ENCODE data around the gene TMEM256.

TMEM256 gene

GRCh38 chr17:7403977-7404736 is at the start of gene TMEM256:
Gene TMEM256, minus strand, starts transcription at chr17:7404097. Its CDS starts 13 bp downstream, at chr17:7404084.
- DNase-seq = peak; percentile 89

GRCh38 chr17:7448461-7448860 is 44.6 kb upstream of the TMEM256 start:
- no peak for DNase-seq

DNA sequence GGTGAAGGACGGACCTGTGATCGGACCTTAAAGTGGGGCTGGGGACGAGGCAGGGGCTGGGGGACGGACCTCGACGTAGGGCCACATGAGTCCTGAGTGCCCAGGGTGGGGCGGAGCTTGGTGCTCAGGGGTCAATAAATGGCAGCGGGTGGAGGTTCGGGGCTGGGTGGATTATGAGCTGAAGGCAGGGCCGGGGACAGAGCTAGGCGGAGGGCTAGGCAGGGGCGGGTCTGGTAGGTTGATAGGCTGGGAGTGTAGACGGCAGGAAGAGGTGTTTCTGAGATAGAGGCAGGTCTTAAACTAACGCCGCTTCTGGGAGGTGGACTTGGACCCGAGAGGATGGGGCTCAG is 41.7 kb upstream of the TMEM256 start:
- DNase-seq = no peak

GRCh38 chr17:7444682-7445618 is 41.1 kb upstream of the TMEM256 start, which contains the start of gene CHRNB1:
Gene CHRNB1, plus strand, starts transcription at chr17:7445061. Its CDS starts 67 bp downstream, at chr17:7445128.
- no peak for DNase-seq

DNA sequence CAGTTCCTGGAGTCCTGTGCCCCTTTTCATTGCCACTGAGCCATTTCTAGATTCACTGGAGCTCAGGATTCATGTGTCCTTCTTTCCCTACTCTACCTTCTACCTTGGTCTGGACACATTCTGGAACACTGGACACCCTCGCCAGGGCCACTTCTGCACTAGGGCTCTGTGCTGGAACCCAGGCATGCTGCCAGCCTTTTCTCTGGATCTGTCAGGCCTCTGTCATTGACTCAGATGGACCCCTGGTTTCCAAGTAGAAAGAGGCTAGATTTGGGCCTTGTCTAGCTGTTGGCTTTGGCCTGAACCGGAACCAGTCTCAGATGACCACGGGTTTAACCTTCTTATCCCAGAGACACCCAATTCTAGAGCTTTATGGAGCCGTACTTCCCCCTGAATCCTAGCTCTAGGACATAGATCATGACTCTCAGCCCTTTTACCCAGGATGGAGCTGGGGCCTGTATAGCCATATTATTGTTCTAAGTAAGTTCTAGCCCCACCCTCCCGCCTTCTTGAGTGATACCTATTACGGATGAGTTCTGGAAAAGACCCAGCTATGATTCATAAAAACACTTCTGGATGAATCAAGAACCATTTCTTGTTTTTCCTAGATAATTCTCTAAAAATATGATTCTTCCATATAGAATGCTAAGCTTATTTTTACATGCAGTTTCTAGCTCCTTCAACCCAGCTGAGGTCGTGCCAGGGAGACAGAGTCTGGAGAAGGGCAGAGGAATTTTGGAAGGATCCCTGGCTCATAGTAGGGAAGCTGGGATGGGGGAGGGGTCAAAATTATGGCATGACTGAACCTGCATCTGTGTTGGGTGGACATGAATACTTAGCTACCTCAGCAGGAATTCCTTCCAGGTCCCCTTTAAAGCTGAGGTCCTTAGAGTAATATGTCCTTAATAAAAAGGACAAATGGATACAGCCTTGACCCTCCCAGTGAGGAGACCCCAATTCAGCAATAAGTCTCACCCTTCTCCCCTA is 39.9 kb upstream of the TMEM256 start:
- DNase-seq = no peak

- DNase-seq = no peak
These were observed 38.2 kb upstream of the TMEM256 start for GRCh38 chr17:7442142-7442541.

DNA sequence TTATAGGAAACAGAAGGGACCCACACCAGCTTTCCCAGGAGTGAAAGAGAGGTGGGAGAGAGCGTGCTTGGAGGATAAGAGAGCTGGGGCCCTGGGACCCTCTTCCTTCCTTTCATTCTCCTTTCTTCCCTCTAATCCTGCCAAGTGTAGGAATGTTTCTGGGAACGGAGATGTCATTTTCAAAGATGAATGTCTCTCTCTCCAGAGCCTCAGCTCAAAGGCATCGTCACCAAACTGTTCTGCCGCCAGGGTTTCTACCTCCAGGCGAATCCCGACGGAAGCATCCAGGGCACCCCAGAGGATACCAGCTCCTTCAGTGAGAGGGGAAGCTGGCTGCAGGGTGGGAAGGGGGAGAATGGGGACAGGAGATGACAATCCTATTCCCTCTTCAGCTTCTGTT is 37.4 kb upstream of the TMEM256 start:
- no peak for DNase-seq

- no peak for DNase-seq
These were observed 36.9 kb upstream of the TMEM256 start for GRCh38 chr17:7440834-7441195.

DNA sequence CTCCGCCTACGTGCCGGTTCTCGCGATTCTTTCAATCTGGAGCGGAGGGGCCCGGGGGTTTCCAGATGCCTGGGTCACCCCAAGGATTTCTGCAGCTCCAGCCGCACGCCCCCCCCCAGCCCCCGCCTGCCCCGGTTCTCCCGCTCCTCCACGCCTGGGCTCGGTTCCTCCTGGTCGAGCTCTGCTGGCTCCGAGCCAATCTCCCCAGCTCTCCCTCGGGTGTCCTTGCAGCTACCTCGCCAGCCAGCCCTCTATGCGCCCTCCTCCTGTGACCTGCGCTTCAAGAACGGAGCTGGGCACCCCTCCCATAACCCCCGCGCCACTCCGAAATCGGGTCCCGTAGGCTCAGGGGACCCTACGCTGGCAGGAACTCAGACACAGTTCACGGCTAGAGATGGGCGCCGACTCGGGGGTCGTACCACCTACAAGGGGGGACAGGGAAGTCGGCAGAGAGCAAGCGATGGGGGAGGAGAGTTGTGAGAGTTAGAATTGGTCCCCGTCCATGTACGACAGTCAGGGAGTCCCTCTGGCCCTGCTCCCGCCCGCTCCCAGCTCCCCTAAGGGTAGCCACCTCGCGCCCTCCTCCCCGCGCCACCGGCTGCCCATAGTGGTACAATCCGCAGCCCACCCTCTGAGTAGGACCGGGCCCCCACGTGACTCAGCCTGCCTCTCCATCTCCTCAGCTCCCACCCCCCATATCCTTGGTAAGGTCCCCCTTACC is 36.4 kb upstream of the TMEM256 start:
- DNase-seq = peak; percentile 45

DNA sequence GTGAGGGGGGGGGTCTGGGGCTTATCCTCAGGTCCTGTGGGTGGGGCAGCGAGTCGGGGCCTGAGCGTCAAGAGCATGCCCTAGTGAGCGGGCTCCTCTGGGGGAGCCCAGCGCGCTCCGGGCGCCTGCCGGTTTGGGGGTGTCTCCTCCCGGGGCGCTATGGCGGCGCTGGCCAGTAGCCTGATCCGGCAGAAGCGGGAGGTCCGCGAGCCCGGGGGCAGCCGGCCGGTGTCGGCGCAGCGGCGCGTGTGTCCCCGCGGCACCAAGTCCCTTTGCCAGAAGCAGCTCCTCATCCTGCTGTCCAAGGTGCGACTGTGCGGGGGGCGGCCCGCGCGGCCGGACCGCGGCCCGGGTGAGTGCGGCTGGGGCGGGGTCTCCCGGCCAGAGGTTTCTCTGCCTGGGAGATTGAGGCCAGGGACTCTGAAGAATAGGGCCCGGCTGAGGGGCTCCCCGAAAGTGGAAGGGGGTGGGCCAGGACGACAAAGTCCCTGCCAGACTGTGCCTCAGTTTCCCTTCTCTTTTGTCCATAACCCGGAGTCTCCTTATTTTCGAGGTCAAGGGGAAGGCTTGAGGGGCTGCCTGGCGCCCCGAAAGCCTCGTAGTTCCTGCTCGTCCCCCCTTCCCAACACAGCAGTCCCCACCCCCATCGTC is 35.7 kb upstream of the TMEM256 start, which contains the start of gene FGF11:
Gene FGF11 (plus strand): TSS at position 51 of the 651 bp plus-strand sequence. CDS start 109 bp downstream, at position 160.
- no peak for DNase-seq

GRCh38 chr17:7438656-7439460 is 35.0 kb upstream of the TMEM256 start:
- DNase-seq = no peak

GRCh38 chr17:7437950-7438614 is 34.2 kb upstream of the TMEM256 start:
- DNase-seq = peak; percentile 68

- no peak for DNase-seq
These were observed 33.5 kb upstream of the TMEM256 start for GRCh38 chr17:7437369-7437863.

DNA sequence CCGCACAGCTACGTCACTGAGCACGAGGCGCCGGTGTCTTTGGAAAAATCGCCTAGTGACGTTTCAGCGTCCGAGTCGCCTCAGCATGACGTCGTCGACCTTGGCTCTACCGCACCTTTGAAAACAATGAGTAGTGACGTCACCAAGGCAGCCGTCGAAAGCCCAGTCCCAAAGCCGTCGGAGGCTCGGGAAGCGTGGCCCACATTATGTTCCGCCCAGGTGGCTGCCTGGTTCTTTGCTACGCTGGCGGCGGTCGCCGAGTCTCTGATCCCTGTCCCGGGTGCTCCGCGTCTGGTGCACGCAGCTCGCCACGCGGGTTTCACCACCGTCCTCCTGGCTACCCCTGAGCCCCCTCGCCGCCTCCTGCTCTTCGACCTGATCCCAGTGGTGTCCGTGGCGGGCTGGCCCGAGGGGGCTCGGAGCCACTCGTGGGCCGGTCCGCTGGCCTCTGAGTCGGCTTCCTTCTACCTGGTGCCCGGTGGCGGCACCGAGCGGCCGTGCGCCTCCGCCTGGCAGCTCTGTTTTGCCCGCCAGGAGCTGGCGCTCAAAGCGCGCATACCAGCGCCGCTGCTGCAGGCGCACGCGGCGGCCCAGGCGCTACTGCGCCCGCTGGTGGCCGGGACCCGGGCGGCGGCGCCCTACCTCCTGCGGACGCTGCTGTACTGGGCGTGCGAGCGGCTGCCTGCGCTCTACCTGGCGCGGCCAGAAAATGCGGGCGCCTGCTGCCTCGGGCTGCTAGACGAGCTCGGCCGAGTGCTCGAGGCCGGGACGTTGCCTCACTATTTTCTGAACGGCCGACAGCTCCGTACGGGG is 32.9 kb upstream of the TMEM256 start:
- peak; percentile 88 for DNase-seq

DNA sequence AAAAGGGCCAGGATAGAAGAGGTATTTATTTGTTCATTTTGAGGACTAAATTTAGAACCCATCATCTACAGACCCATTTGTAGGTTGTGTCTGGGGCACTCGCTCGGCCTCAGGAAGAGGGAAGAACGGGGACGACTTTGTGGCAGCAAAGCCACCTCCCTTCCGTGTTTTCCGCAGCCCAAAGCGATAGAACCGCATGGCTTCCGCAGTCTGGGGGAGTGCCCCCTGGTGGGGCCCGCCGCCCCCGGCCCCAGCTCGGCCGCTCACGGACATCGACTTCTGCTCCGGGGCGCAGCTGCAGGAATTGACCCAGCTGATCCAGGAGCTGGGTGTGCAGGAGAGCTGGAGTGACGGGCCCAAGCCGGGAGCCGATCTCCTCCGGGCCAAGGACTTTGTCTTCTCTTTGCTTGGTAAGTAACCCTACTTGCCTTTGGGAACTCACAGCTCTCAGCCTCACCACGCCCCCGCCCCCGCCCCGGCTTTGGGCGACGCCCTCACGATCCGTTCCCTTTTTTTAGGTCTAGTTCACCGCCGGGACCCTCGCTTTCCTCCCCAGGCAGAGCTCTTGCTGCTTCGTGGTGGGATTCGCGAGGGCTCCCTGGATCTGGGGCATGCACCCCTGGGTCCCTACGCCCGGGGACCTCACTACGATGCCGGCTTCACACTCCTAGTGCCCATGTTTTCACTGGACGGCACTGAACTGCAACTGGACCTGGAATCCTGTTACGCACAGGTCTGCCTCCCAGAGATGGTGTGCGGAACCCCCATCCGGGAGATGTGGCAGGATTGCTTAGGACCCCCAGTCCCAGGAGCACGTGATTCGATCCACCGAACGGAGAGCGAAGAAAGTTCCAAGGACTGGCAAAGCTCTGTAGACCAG is 32.0 kb upstream of the TMEM256 start:
- peak; percentile 76 for DNase-seq

DNA sequence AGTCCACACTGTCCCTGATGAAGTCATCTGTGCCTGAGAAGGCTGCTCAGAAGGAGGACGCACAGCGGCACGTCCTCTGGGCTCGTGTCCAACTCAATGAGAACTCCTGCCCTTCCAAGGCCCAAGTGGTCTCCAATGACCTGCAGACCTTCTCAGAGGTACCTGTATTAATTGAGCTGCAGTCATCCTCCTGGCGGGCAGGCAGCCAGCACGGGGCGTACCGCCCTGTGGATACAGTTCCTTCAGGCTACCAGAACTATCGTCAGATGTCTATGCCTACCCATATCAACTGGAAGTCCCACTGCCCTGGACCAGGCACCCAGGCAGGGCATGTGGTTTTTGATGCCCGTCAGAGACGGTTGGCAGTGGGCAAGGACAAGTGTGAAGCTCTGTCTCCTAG is 28.4 kb upstream of the TMEM256 start:
- no peak for DNase-seq

GRCh38 chr17:7431231-7431630 is 27.3 kb upstream of the TMEM256 start:
- no peak for DNase-seq

GRCh38 chr17:7429722-7430121 is 25.8 kb upstream of the TMEM256 start:
- DNase-seq = no peak
